Vagina (tissue), 2 donors: Measurements from ENCODE around the gene ABHD12. TPM values are rescaled to one million over a fixed set of nuclear protein-coding genes. Genes with fewer than 3 reads are reported as not detected.

Experiments
- DNase-seq, 2 donors: peaks; one replicate each; pipeline ENCODE4 v3.0.0-alpha.2; 2017; ENCODE audit errors: extremely low spot score in 2 of 2
- H3K27ac ChIP-seq: fragments of 200-600 bp; sonication (generic); one replicate; pipeline ENCODE4 v1.5.1; 2019
- H3K27me3 ChIP-seq: fragments of 200-600 bp; sonication (generic); one replicate; pipeline ENCODE4 v1.5.1; 2019
- H3K36me3 ChIP-seq, 2 donors: fragments of 200-600 bp; sonication (generic); one replicate each; pipeline ENCODE4 v1.5.1; 2017 to 2019
- H3K4me1 ChIP-seq: fragments of 200-600 bp; sonication (generic); one replicate; pipeline ENCODE4 v1.5.1; 2019
- H3K4me3 ChIP-seq, 2 donors: fragments of 200-600 bp; sonication (generic); 1 replicate in 1 of 2; 2 replicates in 1 of 2; pipeline ENCODE4 v1.5.1; 2016 to 2019
- H3K9me3 ChIP-seq: fragments of 200-600 bp; sonication (generic); one replicate; pipeline ENCODE4 v1.5.1; 2019
- CTCF ChIP-seq, 3 experiments: fragments of 450-650 bp in 2 of 3; fragments of 200-600 bp in 1 of 3; sonication (generic) in 1 of 3; IDR thresholded peaks; one replicate each; pipeline ENCODE4 v1.5.1; 2017 to 2019; ENCODE audit warnings: antibody characterized with exemption in 3 of 3, mild to moderate bottlenecking in 2 of 3, moderate library complexity in 2 of 3
- POLR2A ChIP-seq, 2 donors: fragments of 450-650 bp; IDR thresholded peaks; one replicate each; pipeline ENCODE4 v1.6.1; 2017; ENCODE audit warnings: antibody characterized with exemption in 2 of 2, mild to moderate bottlenecking in 2 of 2, moderate library complexity in 2 of 2
- POLR2AphosphoS5 ChIP-seq, 2 donors: sonication (generic); formaldehyde crosslinking; IDR thresholded peaks; one replicate each; pipeline ENCODE4 v1.9.0; 2017; ENCODE audit warnings: antibody characterized with exemption in 2 of 2, mild to moderate bottlenecking in 2 of 2, low read depth in 1 of 2; ENCODE audit not compliant: insufficient read depth in 1 of 2
- intact Hi-C: fragments of 100-400 bp; cut with DNase I; formaldehyde crosslinking; loops from one replicate; pipeline ENCODE4 v1.15.1; 2023
- small RNA-seq: library from RNA; depleted of rRNA; stranded (forward); fragments of <200 nt; gene quantifications from one replicate; pipeline ENCODE3, GENCODE V24; 2016
- total RNA-seq: library from RNA; depleted of rRNA; stranded (reverse); fragments of >200 nt; gene quantifications from one replicate; pipeline ENCODE4 v1.2.3, GENCODE V29; 2016

ABHD12 gene
- total RNA-seq, 1 donor from 2014 or later: 36.6 TPM

- H3K27me3 ChIP-seq: no peaks in the 10 kb centered on the region
- TF ChIP-seq POLR2A (IDR thresholded peaks at IDR 0.05) (no peak), POLR2AphosphoS5 (IDR thresholded peaks at IDR 0.05; ENCODE audit: insufficient read depth in 1 of 2, low read depth in 1 of 2) (no peak), CTCF (IDR thresholded peaks at IDR 0.05) (no peak)
- H3K4me3 ChIP-seq: no peak overlapping the region
- DNase-seq: no peak
- H3K27ac ChIP-seq: no peak overlapping the region
- no peaks in the 10 kb centered on the region for H3K9me3 ChIP-seq
- H3K36me3 ChIP-seq: no peaks in the 10 kb centered on the region
- peaks cover 65% of the 10 kb centered on the region for H3K4me1 ChIP-seq
- intact Hi-C loops: no loop called here
Observed at GRCh38 chr20:25252230-25252651, 138.4 kb downstream of the ABHD12 start.

- TF ChIP-seq CTCF (IDR thresholded peaks at IDR 0.05): no peak
- TF ChIP-seq POLR2A (IDR thresholded peaks at IDR 0.05): no peak
- TF ChIP-seq POLR2AphosphoS5 (IDR thresholded peaks at IDR 0.05; ENCODE audit: insufficient read depth in 1 of 2, low read depth in 1 of 2): no peak
- Histone ChIP-seq H3K27me3 (no peaks in the 10 kb centered on the region), H3K36me3 (no peaks in the 10 kb centered on the region), H3K4me3 (no peak overlapping the region), H3K9me3 (no peaks in the 10 kb centered on the region), H3K4me1 (peaks cover 65% of the 10 kb centered on the region), H3K27ac (no peak overlapping the region)
- DNase-seq: no peak
- intact Hi-C loops: no loop called here
Observed at GRCh38 chr20:25251558-25251957, 139.1 kb downstream of the ABHD12 start.

- no peak overlapping the region for H3K4me3 ChIP-seq
- no peak for DNase-seq
Observed at GRCh38 chr20:25251019-25251418, 139.6 kb downstream of the ABHD12 start.

GRCh38 chr20:25250508-25250907, 140.1 kb downstream of the ABHD12 start:
- DNase-seq: no peak
- Histone ChIP-seq H3K36me3 (no peaks in the 10 kb centered on the region), H3K4me3 (peak overlapping the region; percentile 15 to 95), H3K9me3 (no peaks in the 10 kb centered on the region), H3K27ac (no peak overlapping the region), H3K4me1 (peaks cover 55% of the 10 kb centered on the region), H3K27me3 (no peaks in the 10 kb centered on the region)
- TF ChIP-seq POLR2A (IDR thresholded peaks at IDR 0.05) (no peak), POLR2AphosphoS5 (IDR thresholded peaks at IDR 0.05; ENCODE audit: insufficient read depth in 1 of 2, low read depth in 1 of 2) (no peak), CTCF (IDR thresholded peaks at IDR 0.05) (no peak)
- intact Hi-C loops: no loop called here

More at GRCh38 chr20:25251019-25251418, 139.6 kb downstream of the ABHD12 start:
- Histone ChIP-seq H3K27ac (no peak overlapping the region), H3K4me1 (peaks cover 60% of the 10 kb centered on the region), H3K27me3 (no peaks in the 10 kb centered on the region), H3K9me3 (no peaks in the 10 kb centered on the region), H3K36me3 (no peaks in the 10 kb centered on the region)
- no peak for TF ChIP-seq POLR2AphosphoS5 (IDR thresholded peaks at IDR 0.05; ENCODE audit: insufficient read depth in 1 of 2, low read depth in 1 of 2)
- intact Hi-C loops: no loop called here

Small RNA genes within 50 kb of the gene (small RNA-seq; reads per million reads assigned to genes)
- gene AL121772.2: not detected

Other genes starting within 250 kb of the ABHD12 start
- 51.3 TPM for gene ENTPD6, start 195.1 kb downstream of the ABHD12 start, total RNA-seq
- 117 TPM for gene PYGB, start 142.8 kb downstream of the ABHD12 start, total RNA-seq
- 2.0 TPM for gene GINS1, start 16.8 kb upstream of the ABHD12 start, total RNA-seq
- gene NINL, start 194.7 kb upstream of the ABHD12 start, total RNA-seq: 11.5 TPM
- 3.7 TPM for gene NANP, start 233.2 kb upstream of the ABHD12 start, total RNA-seq